DND-41 (cell line): ENCODE measurements around the gene EGFL7.

Source experiments
- ATAC-seq: fragments of 200-7000 bp; cut with Tn5 transposase; 3 replicates; pipeline ENCODE4 v1.9.1; 2021; ENCODE audit warnings: low read depth; ENCODE audit not compliant: insufficient read depth
- DNase-seq: peaks from one replicate; pipeline ENCODE4 v3.0.0-alpha.2; 2020
- H2AFZ ChIP-seq: 2 replicates; pipeline ENCODE4 v1.6.0; 2012; ENCODE audit warnings: low read depth, low read length
- H3K27ac ChIP-seq: 2 replicates; pipeline ENCODE4 v1.5.1; 2012; ENCODE audit warnings: low read length, inconsistent platforms
- H3K27me3 ChIP-seq: fragments of 200-600 bp; sonication (generic); 2 replicates; pipeline ENCODE4 v1.6.0; 2012; ENCODE audit warnings: low read length, mild to moderate bottlenecking, inconsistent platforms; ENCODE audit not compliant: insufficient read depth, poor library complexity
- H3K36me3 ChIP-seq: 2 replicates; pipeline ENCODE4 v1.5.1; 2012; ENCODE audit warnings: low read length, inconsistent platforms; ENCODE audit not compliant: insufficient read depth
- H3K4me1 ChIP-seq: 2 replicates; pipeline ENCODE4 v1.5.1; 2012; ENCODE audit warnings: mild to moderate bottlenecking, low read length; ENCODE audit not compliant: insufficient read depth
- H3K4me2 ChIP-seq: 2 replicates; pipeline ENCODE4 v1.6.0; 2012; ENCODE audit warnings: mild to moderate bottlenecking, moderate library complexity, low read length, inconsistent platforms; ENCODE audit not compliant: insufficient read depth
- H3K4me3 ChIP-seq, 2 experiments: fragments of 200-600 bp in 1 of 2; shearing (Covaris generic) in 1 of 2; 2 replicates each; pipeline ENCODE4 v1.5.1; 2012 to 2016; ENCODE audit warnings: inconsistent platforms in 2 of 2, low read length in 2 of 2, mild to moderate bottlenecking in 2 of 2, low read depth in 1 of 2, moderate library complexity in 1 of 2
- H3K79me2 ChIP-seq: 2 replicates; pipeline ENCODE4 v1.6.0; 2012; ENCODE audit warnings: low read length, inconsistent platforms; ENCODE audit not compliant: insufficient read depth
- H3K9ac ChIP-seq: 2 replicates; pipeline ENCODE4 v1.6.0; 2012; ENCODE audit warnings: low read depth, mild to moderate bottlenecking, inconsistent platforms, low read length, moderate library complexity
- H3K9me3 ChIP-seq: 2 replicates; pipeline ENCODE4 v1.5.1; 2012; ENCODE audit warnings: low read length, moderate library complexity, mild to moderate bottlenecking, inconsistent platforms; ENCODE audit not compliant: insufficient read depth, severe bottlenecking
- H4K20me1 ChIP-seq: 2 replicates; pipeline ENCODE4 v1.6.0; 2012; ENCODE audit warnings: low read length; ENCODE audit not compliant: insufficient read depth
- EZH2 ChIP-seq: IDR thresholded peaks from 3 replicates; pipeline ENCODE4 v1.6.1; 2012; ENCODE audit warnings: borderline replicate concordance, low read depth, mild to moderate bottlenecking, moderate library complexity, low read length, inconsistent platforms; ENCODE audit not compliant: severe bottlenecking
- TF ChIP-seq, protein P1 (sequence below): IDR thresholded peaks from 2 replicates; pipeline ENCODE4 v1.5.1; 2012; ENCODE audit warnings: borderline replicate concordance, low read length, moderate library complexity, mild to moderate bottlenecking; ENCODE audit not compliant: poor library complexity, severe bottlenecking; ENCODE audit errors: extremely low read depth

Gene EGFL7

DNA sequence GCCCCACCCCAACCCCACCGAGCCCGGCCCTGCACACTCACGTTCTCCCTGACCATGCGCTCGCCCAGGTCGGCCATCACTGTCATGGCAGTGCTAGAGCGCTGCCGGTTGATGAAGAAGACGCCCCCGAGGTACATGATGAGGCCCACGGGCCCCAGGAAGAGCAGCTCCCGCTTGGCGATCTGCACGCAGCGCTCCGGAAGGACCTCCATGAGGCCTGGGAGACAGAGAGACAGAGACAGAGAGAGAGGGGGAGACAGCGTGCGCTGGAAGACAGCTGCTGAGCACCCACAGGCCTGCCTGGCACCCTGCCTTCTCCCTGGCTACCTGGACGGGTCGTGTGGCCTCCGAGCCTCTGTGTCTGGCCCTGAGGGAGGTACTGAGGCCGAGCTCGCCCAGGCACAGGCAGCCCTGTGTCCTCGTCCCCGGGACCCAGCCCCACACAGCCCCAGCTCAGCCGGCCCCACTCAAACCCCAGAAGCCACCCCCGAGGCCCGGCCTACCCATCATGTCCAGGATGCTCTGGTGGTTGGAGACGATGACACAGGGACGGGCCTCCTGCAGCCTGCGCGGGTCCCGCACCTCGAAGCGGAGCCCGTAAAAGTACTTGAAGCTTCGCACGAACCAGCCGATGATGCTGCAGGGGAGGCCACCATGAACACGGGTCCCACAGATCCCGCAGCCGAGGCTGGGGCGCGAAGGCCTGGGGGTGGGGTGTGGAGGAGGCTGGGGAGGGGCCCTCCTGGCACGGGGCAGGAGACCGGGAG lies 14.4 kb downstream of the EGFL7 start:
- Histone ChIP-seq H3K27me3 (no peaks in the 10 kb centered on the region), H3K79me2 (no peaks in the 10 kb centered on the region), H3K4me2 (no peak overlapping the region), H3K9ac (no peak overlapping the region), H3K27ac (no peak overlapping the region), H3K4me1 (no peaks in the 10 kb centered on the region), H3K36me3 (0 out of 2 replicates have a peak, but pooled peaks cover 3% of the 10 kb centered on the region), H2AFZ (no peak overlapping the region), H3K4me3 (no peak overlapping the region), H3K9me3 (no peaks in the 10 kb centered on the region), H4K20me1 (peaks cover 2% of the 10 kb centered on the region; the same call in 1 of the 2 replicates)
- DNase-seq (no peak), ATAC-seq (no peak)
- TF ChIP-seq EZH2 = no peak

DNA sequence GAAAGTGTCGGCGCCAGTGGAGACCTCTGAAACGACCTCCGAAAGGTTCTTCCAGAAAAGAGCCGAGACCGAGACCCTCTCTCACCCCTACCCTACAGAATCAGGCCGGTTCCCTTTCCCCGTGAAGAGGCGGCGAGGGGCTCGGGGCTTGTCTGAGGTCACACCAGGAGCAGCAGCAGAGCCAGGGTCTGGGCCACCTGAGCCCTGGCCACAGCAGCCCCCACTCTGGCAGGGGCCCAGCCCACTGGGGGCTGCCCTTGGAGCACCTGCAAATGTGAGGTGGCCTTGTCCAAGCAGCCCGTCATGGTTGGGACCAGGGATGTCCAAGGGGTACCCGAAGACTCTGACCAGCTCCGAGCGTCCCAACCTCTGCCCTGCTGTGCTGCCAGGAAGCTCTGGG lies 15.3 kb downstream of the EGFL7 start:
- Histone ChIP-seq H4K20me1 (peaks cover 9% of the 10 kb centered on the region; the same call in 1 of the 2 replicates), H3K79me2 (no peaks in the 10 kb centered on the region), H3K9me3 (no peaks in the 10 kb centered on the region), H3K4me2 (no peak overlapping the region), H3K36me3 (0 out of 2 replicates have a peak, but pooled peaks cover 3% of the 10 kb centered on the region), H3K9ac (no peak overlapping the region), H3K4me3 (no peak overlapping the region), H2AFZ (no peak overlapping the region), H3K4me1 (no peaks in the 10 kb centered on the region), H3K27ac (no peak overlapping the region), H3K27me3 (no peaks in the 10 kb centered on the region)
- ATAC-seq = no peak
- DNase-seq = no peak
- no peak for TF ChIP-seq EZH2
- TF ChIP-seq, protein P1, sequence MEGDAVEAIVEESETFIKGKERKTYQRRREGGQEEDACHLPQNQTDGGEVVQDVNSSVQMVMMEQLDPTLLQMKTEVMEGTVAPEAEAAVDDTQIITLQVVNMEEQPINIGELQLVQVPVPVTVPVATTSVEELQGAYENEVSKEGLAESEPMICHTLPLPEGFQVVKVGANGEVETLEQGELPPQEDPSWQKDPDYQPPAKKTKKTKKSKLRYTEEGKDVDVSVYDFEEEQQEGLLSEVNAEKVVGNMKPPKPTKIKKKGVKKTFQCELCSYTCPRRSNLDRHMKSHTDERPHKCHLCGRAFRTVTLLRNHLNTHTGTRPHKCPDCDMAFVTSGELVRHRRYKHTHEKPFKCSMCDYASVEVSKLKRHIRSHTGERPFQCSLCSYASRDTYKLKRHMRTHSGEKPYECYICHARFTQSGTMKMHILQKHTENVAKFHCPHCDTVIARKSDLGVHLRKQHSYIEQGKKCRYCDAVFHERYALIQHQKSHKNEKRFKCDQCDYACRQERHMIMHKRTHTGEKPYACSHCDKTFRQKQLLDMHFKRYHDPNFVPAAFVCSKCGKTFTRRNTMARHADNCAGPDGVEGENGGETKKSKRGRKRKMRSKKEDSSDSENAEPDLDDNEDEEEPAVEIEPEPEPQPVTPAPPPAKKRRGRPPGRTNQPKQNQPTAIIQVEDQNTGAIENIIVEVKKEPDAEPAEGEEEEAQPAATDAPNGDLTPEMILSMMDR = no peak

DNA sequence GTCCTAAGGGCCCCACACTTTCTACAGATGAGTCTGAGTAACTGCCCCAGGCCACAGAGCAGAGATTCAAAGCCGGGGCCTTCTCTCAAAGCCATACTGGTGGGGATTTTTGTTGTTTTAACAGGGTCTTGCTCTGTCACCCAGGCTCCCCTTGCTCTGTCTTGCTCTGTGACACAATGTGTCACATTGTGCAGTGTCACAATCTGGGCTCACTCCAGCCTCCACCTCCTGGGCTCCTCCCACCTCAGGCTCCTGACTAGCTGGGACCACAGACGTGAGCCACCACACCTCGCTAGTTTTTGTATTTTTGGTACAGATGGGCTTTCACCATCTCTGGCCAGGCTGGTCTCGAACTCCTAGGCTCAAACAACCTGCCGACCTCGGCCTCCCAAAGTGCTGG lies 15.9 kb downstream of the EGFL7 start:
- no peak for DNase-seq
- no peak for TF ChIP-seq EZH2
- TF ChIP-seq, protein P1 = no peak

DNA sequence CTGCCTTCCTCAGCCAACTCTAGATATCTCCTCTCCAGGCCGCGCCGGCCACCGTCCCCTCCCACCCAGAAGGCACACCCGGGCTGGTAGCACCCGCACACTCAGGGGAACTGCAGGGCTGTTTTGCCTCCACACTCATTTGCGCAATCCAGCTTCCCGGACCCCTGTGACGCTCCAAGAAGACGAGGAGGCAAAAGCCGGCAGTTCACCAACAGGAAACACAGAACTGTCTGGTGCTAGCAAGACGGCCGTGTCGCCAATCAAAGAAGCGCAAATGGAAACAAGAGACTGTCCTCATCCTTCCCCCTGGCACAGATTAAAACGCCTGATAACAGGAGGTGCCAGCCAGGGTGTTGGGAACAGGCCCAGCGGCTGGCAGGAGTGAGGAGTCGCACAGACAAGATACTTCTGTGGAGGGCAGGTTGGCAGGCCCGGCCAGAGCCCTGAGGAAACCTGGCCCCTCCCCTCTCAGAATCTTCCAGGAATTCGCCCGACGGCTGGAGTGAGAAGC lies 16.8 kb downstream of the EGFL7 start:
- TF ChIP-seq, protein P1 = no peak
- TF ChIP-seq EZH2 = no peak
- no peaks in the 10 kb centered on the region for H3K79me2 ChIP-seq
- no peaks in the 10 kb centered on the region for H3K9me3 ChIP-seq
- H3K4me3 ChIP-seq = no peak overlapping the region
- H4K20me1 ChIP-seq = peaks cover 9% of the 10 kb centered on the region; the same call in 1 of the 2 replicates
- H3K4me2 ChIP-seq = no peak overlapping the region
- H2AFZ ChIP-seq = no peak overlapping the region
- no peak overlapping the region for H3K27ac ChIP-seq
- DNase-seq (no peak), ATAC-seq (no peak)
- 0 out of 2 replicates have a peak, but pooled peaks cover 2% of the 10 kb centered on the region for H3K36me3 ChIP-seq
- no peaks in the 10 kb centered on the region for H3K4me1 ChIP-seq
- H3K9ac ChIP-seq = no peak overlapping the region
- no peaks in the 10 kb centered on the region for H3K27me3 ChIP-seq

More for the DNA sequence above, 15.9 kb downstream of the EGFL7 start:
- H2AFZ ChIP-seq = no peak overlapping the region
- 0 out of 2 replicates have a peak, but pooled peaks cover 3% of the 10 kb centered on the region for H3K36me3 ChIP-seq
- no peak overlapping the region for H3K4me2 ChIP-seq
- no peaks in the 10 kb centered on the region for H3K79me2 ChIP-seq
- H3K4me1 ChIP-seq = no peaks in the 10 kb centered on the region
- no peaks in the 10 kb centered on the region for H3K9me3 ChIP-seq
- H3K9ac ChIP-seq = no peak overlapping the region
- no peak overlapping the region for H3K27ac ChIP-seq
- H3K4me3 ChIP-seq = no peak overlapping the region
- H3K27me3 ChIP-seq = no peaks in the 10 kb centered on the region
- H4K20me1 ChIP-seq = peaks cover 9% of the 10 kb centered on the region; the same call in 1 of the 2 replicates
- no peak for ATAC-seq
